ENCODE measurements around the gene KIT. TPM values are rescaled to one million over a fixed set of nuclear protein-coding genes. Genes with fewer than 3 reads are reported as not detected.

Gene KIT
- polyA plus RNA-seq, 3 donors = 0.34 to 2.0 (median 0.64) TPM

GRCh38 chr4:54658252-54659093 is 716 bp downstream of the KIT start:
- 1% methylated on average over 73 to 81 of the region's 81 CpGs for WGBS, 3 donors

GRCh38 chr4:54659313-54659712 is 1.6 kb downstream of the KIT start:
- WGBS, 3 donors = 0 to 1% (median 1%) methylated on average over 14 of the region's 14 CpGs
- no peak overlapping the region for H3K27ac ChIP-seq (ENCODE audit: low read depth, low read length)

More at GRCh38 chr4:54658252-54659093, 716 bp downstream of the KIT start:
- H3K27ac ChIP-seq (ENCODE audit: low read depth, low read length) = no peak overlapping the region

GRCh38 chr4:54659749-54660535 is 2.2 kb downstream of the KIT start:
- no peak overlapping the region for H3K27ac ChIP-seq (ENCODE audit: low read depth, low read length)
- 22 to 31% (median 30%) methylated on average over 9 of the region's 9 CpGs for WGBS, 3 donors

GRCh38 chr4:54660591-54660990 is 2.8 kb downstream of the KIT start:
- no peak overlapping the region for H3K27ac ChIP-seq (ENCODE audit: low read depth, low read length)
- 86 to 91% (median 88%) methylated on average over 2 of the region's 2 CpGs for WGBS, 3 donors

- H3K27ac ChIP-seq (ENCODE audit: low read depth, low read length) = no peak overlapping the region
- 42 to 70% (median 51%) methylated on average over 5 of the region's 5 CpGs for WGBS, 3 donors
Measured at GRCh38 chr4:54661169-54661568, 3.4 kb downstream of the KIT start.

- H3K27ac ChIP-seq (ENCODE audit: low read depth, low read length) = no peak overlapping the region
Measured at GRCh38 chr4:54661686-54662085, 3.9 kb downstream of the KIT start.

GRCh38 chr4:54662123-54662522 is 4.4 kb downstream of the KIT start:
- 71 to 91% (median 86%) methylated on average over 3 of the region's 3 CpGs for WGBS, 3 donors
- H3K27ac ChIP-seq (ENCODE audit: low read depth, low read length) = no peak overlapping the region

More at GRCh38 chr4:54661686-54662085, 3.9 kb downstream of the KIT start:
- WGBS, 3 donors = 53 to 78% (median 55%) methylated on average over 4 of the region's 4 CpGs

- H3K27ac ChIP-seq (ENCODE audit: low read depth, low read length) = no peak overlapping the region
- 43 to 58% (median 50%) methylated on average over 6 of the region's 6 CpGs for WGBS, 3 donors
Measured at GRCh38 chr4:54662901-54663585, 5.3 kb downstream of the KIT start.

GRCh38 chr4:54664400-54664799 is 6.6 kb downstream of the KIT start:
- 90 to 98% (median 97%) methylated on average over 6 of the region's 6 CpGs for WGBS, 3 donors

GRCh38 chr4:54668014-54668611 is 10.4 kb downstream of the KIT start:
- no peak overlapping the region for H3K27ac ChIP-seq (ENCODE audit: low read depth, low read length)
- WGBS, 3 donors = 27 to 46% (median 40%) methylated on average over 6 of the region's 6 CpGs

More at GRCh38 chr4:54664400-54664799, 6.6 kb downstream of the KIT start:
- no peak overlapping the region for H3K27ac ChIP-seq (ENCODE audit: low read depth, low read length)

GRCh38 chr4:54669831-54670230 is 12.1 kb downstream of the KIT start:
- WGBS, 3 donors = 89 to 96% (median 96%) methylated on average over 1 of the region's 1 CpG
- no peak overlapping the region for H3K27ac ChIP-seq (ENCODE audit: low read depth, low read length)

- H3K27ac ChIP-seq (ENCODE audit: low read depth, low read length) = no peak overlapping the region
- 51 to 83% (median 77%) methylated on average over 12 of the region's 12 CpGs for WGBS, 3 donors
Measured at GRCh38 chr4:54675721-54676461, 18.1 kb downstream of the KIT start.

GRCh38 chr4:54676658-54677057 is 18.9 kb downstream of the KIT start:
- whole genome bisulfite sequencing, 3 donors = 58 to 89% (median 88%) methylated on average over 5 of the region's 5 CpGs

GRCh38 chr4:54677416-54677815 is 19.7 kb downstream of the KIT start:
- H3K27ac ChIP-seq (ENCODE audit: low read depth, low read length) = no peak overlapping the region
- 62 to 82% (median 82%) methylated on average over 3 of the region's 3 CpGs for WGBS, 3 donors

More at GRCh38 chr4:54676658-54677057, 18.9 kb downstream of the KIT start:
- H3K27ac ChIP-seq (ENCODE audit: low read depth, low read length) = no peak overlapping the region

GRCh38 chr4:54677853-54678650 is 20.3 kb downstream of the KIT start:
- H3K27ac ChIP-seq (ENCODE audit: low read depth, low read length) = no peak overlapping the region
- 62 to 73% (median 71%) methylated on average over 7 of the region's 7 CpGs for WGBS, 3 donors

- H3K27ac ChIP-seq (ENCODE audit: low read depth, low read length) = no peak overlapping the region
Measured at GRCh38 chr4:54678826-54679225, 21.1 kb downstream of the KIT start.

- H3K27ac ChIP-seq (ENCODE audit: low read depth, low read length) = no peak overlapping the region
- 82 to 100% (median 85%) methylated on average over 1 of the region's 1 CpG for WGBS, 3 donors
Measured at GRCh38 chr4:54679813-54680212, 22.1 kb downstream of the KIT start.
